SK-N-SH (cell line): ENCODE data around the gene OXCT1.

Experiments
- CTCF ChIP-seq: fragments of 200-600 bp; sonication (generic); IDR thresholded peaks from 2 replicates; pipeline ENCODE4 v1.6.1; 2017; ENCODE audit warnings: antibody characterized with exemption, mild to moderate bottlenecking, moderate library complexity
- TF ChIP-seq, protein P1 (sequence below): IDR thresholded peaks from 2 replicates; pipeline ENCODE4 v1.4.0; 2012; ENCODE audit warnings: low read depth

DNA sequence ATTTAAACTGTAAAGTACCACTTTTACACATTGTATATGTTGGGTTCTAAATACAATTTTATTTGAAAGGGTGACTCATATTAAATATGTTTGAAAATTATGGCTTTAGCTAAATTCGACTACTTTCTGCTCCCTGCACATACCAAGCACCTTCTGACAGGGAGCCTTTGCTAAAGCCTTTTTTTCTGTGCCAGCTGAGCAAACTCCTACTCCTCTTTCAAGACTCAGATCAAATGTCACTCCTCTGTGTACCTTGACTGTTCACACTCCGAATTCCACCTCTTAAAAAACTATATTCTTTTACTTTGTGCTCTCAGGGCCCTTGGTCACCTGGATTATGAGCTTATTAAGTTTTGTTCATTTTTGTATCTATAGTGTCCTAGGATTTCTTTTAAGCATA, 6.5 kb upstream of the OXCT1 start:
- TF ChIP-seq CTCF, result no peak
- TF ChIP-seq, protein P1, sequence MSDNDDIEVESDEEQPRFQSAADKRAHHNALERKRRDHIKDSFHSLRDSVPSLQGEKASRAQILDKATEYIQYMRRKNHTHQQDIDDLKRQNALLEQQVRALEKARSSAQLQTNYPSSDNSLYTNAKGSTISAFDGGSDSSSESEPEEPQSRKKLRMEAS, result no peak
